HG03064 (cell line): Measurements from ENCODE around the gene EMC6.
"Not testable (repeated sequence)": the region's sequence is repeated elsewhere in the genome, so short reads cannot be mapped to it uniquely, and the experiment has no call there.

ENCODE experiments used
- ATAC-seq: cut with Tn5 transposase; IDR thresholded peaks from one replicate; pipeline ENCODE4 v1.9.1; 2021; ENCODE audit warnings: low read depth; ENCODE audit not compliant: unreplicated experiment

EMC6 gene

DNA sequence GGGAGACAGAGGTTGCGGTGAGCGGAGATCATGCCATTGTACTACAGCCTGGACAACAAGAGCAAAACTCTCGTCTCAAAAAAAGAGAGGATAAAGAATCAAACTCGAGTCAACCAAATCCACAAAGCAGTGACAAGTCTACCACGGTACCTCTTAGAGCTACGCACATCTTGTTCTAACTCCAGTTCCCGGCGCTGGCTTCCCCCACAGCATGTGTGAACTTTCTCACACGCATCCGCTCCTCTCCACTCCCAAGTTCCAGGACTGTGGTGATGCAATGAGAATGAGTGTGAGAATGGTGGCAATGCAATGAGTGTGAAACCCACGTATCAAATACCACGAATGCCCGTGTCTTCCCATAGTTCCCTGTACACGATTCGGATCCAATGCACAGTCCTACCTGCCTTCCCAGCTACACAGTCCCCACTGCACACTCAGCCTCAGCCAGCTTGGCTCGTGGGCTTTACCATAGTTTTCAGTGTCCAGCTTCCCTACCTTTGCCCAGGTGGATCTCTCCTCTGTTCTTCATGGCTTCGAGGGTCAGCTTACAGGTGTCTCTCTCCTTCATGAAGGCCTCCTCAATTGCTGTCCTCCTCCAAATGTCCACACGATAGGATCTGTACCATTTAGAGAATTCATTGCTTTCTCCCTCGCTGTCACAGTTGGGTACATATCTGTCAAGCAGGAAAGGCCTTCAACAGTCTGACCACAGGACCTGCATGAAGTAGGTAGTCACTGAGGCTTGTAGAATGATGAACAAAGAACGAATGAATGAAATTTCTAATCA lies 36.5 kb downstream of the EMC6 start:
- ATAC-seq, result no peak

DNA sequence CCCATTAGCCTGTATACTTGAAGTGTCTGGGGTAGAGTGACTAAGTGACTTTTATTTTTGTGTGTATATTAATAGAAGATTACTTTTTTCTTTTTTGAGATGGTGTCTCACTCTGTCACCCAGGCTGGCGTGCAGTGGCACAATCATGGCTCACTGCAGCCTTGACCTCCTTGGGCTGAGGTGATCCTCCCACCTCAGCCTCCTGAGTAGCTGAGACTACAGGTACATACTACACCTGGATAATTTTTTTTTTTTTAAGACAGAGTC lies 37.0 kb downstream of the EMC6 start:
- not testable (repeated sequence) for ATAC-seq

DNA sequence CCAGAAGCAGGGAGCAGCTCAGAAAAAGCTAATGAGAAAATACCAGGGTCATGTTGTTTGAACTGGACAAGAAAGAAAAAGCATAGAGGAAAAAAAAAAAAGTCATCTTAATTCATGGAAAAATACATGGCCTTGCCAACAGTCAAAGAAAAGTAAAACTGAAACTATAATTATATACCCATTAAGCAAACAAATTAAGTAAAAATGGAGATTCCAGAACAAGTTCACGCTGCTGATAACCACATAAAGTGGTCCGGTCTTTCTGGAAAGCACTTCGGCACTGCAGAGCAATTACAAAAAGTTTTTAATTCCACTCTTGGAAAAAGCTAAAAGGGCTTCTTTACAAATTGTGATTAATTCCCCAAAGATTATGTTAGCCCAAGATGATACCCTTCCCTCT lies 39.8 kb downstream of the EMC6 start:
- ATAC-seq, result no peak

DNA sequence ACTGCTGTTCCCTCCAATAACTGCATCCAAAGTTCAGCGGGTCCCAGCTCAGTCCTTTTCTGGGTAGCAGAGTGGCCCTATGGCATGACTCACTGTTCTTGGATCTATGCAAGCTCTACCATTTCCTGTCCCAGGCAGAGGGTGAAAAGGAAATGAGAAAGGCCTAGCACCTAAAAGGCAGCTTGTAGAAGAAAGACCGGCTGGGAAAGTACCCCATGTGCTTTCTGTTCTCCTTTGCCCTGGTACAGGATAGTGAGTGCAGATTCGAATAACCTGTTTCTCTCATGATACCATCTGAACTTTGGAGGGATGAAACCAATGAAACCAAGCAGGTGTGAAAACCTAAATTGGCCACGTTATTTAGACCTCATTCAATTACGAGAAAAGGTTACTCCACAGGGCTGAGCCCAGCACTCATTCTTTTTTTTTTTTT lies 42.4 kb downstream of the EMC6 start:
- peak; percentile 91 for ATAC-seq

DNA sequence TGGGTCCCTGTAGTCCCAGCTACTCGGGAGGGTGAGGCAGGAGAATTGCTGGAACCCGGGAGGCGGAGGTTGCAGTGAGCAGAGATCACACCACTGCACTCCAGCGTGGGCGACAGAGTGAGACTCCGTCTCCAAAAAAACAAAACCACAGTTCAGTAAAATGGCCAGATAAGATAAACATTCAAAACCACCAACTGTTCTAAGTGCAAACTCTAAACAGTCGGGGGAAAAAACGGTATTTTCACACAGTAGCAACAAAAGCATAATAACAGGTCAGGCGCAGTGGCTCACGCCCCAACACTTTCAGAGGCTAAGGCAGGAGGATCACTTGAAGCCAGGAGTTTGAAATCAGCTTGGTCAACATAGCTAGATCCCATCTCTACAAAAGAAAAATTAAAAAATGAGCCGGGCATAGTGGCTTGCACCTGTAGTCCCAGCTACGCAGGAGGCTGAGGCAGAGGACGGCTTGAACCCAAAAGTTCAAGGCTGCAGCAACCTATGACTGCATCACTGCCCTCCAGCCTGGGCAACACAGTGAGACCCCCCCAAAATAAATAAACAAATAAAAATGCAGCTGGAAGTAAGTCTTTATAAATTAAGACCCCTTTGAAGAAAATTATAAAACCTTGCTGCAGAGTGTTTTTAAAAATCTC lies 44.3 kb downstream of the EMC6 start:
- no peak for ATAC-seq

DNA sequence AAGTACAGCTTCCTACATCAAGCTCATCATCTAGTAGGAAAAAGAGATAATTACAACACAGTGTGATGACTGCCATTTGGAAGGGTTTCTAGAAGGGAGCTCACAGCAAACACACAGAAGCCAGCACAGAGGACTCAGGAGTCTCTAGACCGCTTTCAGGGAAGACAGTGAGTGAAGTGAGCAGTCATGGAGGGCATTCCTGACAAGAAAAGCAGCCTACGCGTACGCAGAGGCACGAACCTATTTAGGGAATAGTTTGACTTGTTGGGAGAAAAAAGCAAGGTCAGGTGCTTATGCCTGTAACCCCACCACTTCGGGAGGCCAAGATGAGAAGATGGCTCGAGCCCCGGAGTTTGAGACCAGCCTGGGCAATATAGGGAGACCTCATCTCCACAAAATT lies 46.7 kb downstream of the EMC6 start:
- ATAC-seq, result no peak

DNA sequence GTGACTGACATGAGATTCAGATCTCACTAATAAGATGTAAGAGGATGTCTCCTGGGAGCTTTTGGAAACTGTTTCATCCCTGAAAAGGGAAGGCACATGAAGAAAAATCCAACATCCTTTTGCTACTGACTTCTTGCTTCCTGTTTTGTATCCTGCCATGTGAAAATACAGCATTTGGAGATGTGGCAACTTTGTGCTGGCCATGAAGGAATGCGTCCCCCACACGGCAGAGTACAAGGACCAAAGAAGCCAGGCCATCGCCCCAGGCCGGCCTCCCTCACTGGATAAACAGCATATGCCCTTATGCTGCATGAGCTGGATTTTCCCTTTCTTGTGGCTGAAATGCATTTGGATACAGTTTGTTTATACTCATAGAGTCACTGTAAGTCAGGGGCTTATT lies 49.6 kb downstream of the EMC6 start:
- ATAC-seq, result no peak

DNA sequence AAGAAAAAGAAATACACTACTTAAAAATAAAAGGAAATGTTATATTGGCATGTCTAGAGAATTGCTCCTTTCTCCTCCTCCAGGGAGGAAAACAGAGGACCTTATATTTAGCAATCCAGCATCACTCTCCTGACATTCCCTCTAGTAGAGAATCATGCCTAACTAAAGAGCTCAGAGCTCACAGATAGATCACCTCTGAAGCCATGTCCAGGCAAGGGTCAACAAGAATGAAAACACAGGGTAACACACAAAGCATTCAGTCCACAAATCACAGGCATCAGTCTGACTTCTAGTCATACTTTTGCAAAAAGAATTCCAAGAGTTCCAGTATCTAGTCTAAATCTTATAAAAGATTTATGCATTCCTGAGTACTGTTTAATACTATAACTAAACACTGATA lies 50.7 kb downstream of the EMC6 start:
- ATAC-seq, result no peak
